Colonic mucosa (tissue), 4 donors: ENCODE measurements around the gene GDF10. TPM values are rescaled to one million over a fixed set of nuclear protein-coding genes. Genes with fewer than 3 reads are reported as not detected.

Source experiments
- DNase-seq: peaks from one replicate; pipeline ENCODE4 v3.0.0-alpha.2; 2020
- H3K27ac ChIP-seq: fragments of 200-600 bp; one replicate; pipeline ENCODE4 v1.8.0; 2021
- H3K27me3 ChIP-seq: fragments of 200-600 bp; one replicate; pipeline ENCODE4 v1.8.0; 2021
- H3K36me3 ChIP-seq: fragments of 200-600 bp; one replicate; pipeline ENCODE4 v1.8.0; 2021
- H3K4me1 ChIP-seq: fragments of 200-600 bp; one replicate; pipeline ENCODE4 v1.8.0; 2021; ENCODE audit warnings: mild to moderate bottlenecking
- H3K4me3 ChIP-seq: fragments of 200-600 bp; one replicate; pipeline ENCODE4 v1.8.0; 2021
- H3K9ac ChIP-seq, 2 donors: one replicate each; pipeline ENCODE4 v1.7.0; 2013; ENCODE audit warnings: control low read depth in 2 of 2, low read depth in 2 of 2, low read length in 2 of 2
- H3K9me3 ChIP-seq: fragments of 200-600 bp; one replicate; pipeline ENCODE4 v1.8.0; 2021
- CTCF ChIP-seq: fragments of 200-600 bp; IDR thresholded peaks from one replicate; pipeline ENCODE4 v1.8.0; 2022; ENCODE audit warnings: antibody characterized with exemption, mild to moderate bottlenecking
- intact Hi-C: fragments of 100-400 bp; cut with DNase I; formaldehyde crosslinking; loops from one replicate; pipeline ENCODE4 v1.14.1; 2022
- total RNA-seq, 2 donors: library from RNA; stranded (reverse); fragmentation: NEBNext Ultra II Directional in 1 of 2; extraction: Animal tissue kit (Norgen Biotek cat#: 25700) in 1 of 2; gene quantifications; one replicate each; pipeline ENCODE4 v1.2.1, GENCODE V29; 2021
- donor health status: healthy.
- donor health status: DM: no; HTN: no; CAD: no.
- donor health status: DM: no; HTN: no; CAD: no.

GDF10 gene
- total RNA-seq, 2 donors from 2014 or later, result 0.10 to 0.37 TPM

GRCh38 chr10:47258921-47259320, 41.1 kb upstream of the GDF10 start:
- Histone ChIP-seq H3K27ac (no peak overlapping the region), H3K4me1 (no peaks in the 10 kb centered on the region), H3K9ac (no peak overlapping the region), H3K27me3 (no peaks in the 10 kb centered on the region), H3K4me3 (no peak overlapping the region), H3K9me3 (no peaks in the 10 kb centered on the region), H3K36me3 (no peaks in the 10 kb centered on the region)
- intact Hi-C loops, result no loop called here
- no peak for TF ChIP-seq CTCF
- DNase-seq, result no peak

- intact Hi-C loops, result no loop called here
- no peak for DNase-seq
These were observed 40.5 kb upstream of the GDF10 start for GRCh38 chr10:47259466-47259865.

GRCh38 chr10:47260505-47261111, 39.4 kb upstream of the GDF10 start:
- H3K4me1 ChIP-seq, result no peaks in the 10 kb centered on the region
- no peaks in the 10 kb centered on the region for H3K9me3 ChIP-seq
- H3K27me3 ChIP-seq, result no peaks in the 10 kb centered on the region
- intact Hi-C loops, result no loop called here
- no peaks in the 10 kb centered on the region for H3K36me3 ChIP-seq
- no peak for TF ChIP-seq CTCF
- H3K27ac ChIP-seq, result no peak overlapping the region
- no peak overlapping the region for H3K9ac ChIP-seq
- H3K4me3 ChIP-seq, result no peak overlapping the region
- DNase-seq, result no peak

More at GRCh38 chr10:47259466-47259865, 40.5 kb upstream of the GDF10 start:
- Histone ChIP-seq H3K36me3 (no peaks in the 10 kb centered on the region), H3K9ac (no peak overlapping the region), H3K27ac (no peak overlapping the region), H3K4me3 (no peak overlapping the region), H3K27me3 (no peaks in the 10 kb centered on the region), H3K4me1 (no peaks in the 10 kb centered on the region), H3K9me3 (no peaks in the 10 kb centered on the region)
- TF ChIP-seq CTCF, result no peak

- Histone ChIP-seq H3K9me3 (no peaks in the 10 kb centered on the region), H3K9ac (no peak overlapping the region), H3K4me1 (no peaks in the 10 kb centered on the region), H3K27ac (no peak overlapping the region), H3K36me3 (no peaks in the 10 kb centered on the region), H3K27me3 (no peaks in the 10 kb centered on the region), H3K4me3 (no peak overlapping the region)
- TF ChIP-seq CTCF, result no peak
- intact Hi-C loops, result no loop called here
- no peak for DNase-seq
These were observed 38.9 kb upstream of the GDF10 start for GRCh38 chr10:47261121-47261520.

- TF ChIP-seq CTCF, result no peak
- H3K9me3 ChIP-seq, result no peaks in the 10 kb centered on the region
- no peak overlapping the region for H3K4me3 ChIP-seq
- no peaks in the 10 kb centered on the region for H3K4me1 ChIP-seq
- H3K27me3 ChIP-seq, result no peaks in the 10 kb centered on the region
- H3K36me3 ChIP-seq, result no peaks in the 10 kb centered on the region
- DNase-seq, result no peak
- H3K27ac ChIP-seq, result no peak overlapping the region
- H3K9ac ChIP-seq, result no peak overlapping the region
- intact Hi-C loops, result no loop called here
These were observed 38.4 kb upstream of the GDF10 start for GRCh38 chr10:47261556-47261955.
